Right ventricle myocardium inferior (tissue), 1 donor: ENCODE data around the gene ULK1. TPM values are rescaled to one million over a fixed set of nuclear protein-coding genes. Genes with fewer than 3 reads are reported as not detected.

Experiments used
- ATAC-seq: fragments of 200-7000 bp; cut with Tn5 transposase; one replicate; pipeline ENCODE4 v1.9.1; 2020; ENCODE audit warnings: mild to moderate bottlenecking, moderate library complexity
- DNase-seq: peaks from one replicate; pipeline ENCODE4 v3.0.0; 2021; ENCODE audit errors: missing footprints
- intact Hi-C: fragments of 100-400 bp; cut with DNase I; formaldehyde crosslinking; loops from one replicate; pipeline ENCODE4 v1.11.0; 2022
- long read RNA-seq: library from polyadenylated mRNA; unstranded; transcript quantifications from one replicate; pipeline ENCODE4 v2.0.0, GENCODE V29; 2021
- total RNA-seq: library from RNA; stranded (reverse); fragmentation: NEBNext Ultra II Directional; extraction: Animal tissue kit (Norgen Biotek cat#: 25700); gene quantifications from one replicate; pipeline ENCODE4 v1.2.1, GENCODE V29; 2021
- donor health status: DM: no; HTN: yes; CAD: no; lungs with severe emphysema.

The ULK1 gene
- 49.3 TPM for total RNA-seq
- long read RNA-seq, full-length matches to known transcripts, result 5 of 46 reads
- long read RNA-seq, partial matches to known transcripts, result 31 of 46 reads
- long read RNA-seq, other reads (novel, unspliced or antisense), result 10 of 46 reads

- DNase-seq (peak; percentile 97), ATAC-seq (peak; percentile 81)
- intact Hi-C loops, result no loop called here
Measured at GRCh38 chr12:131894313-131894860, at the start of gene ULK1. Gene ULK1, plus strand, starts transcription at chr12:131894622. Its CDS starts 380 bp downstream, at chr12:131895002.

- intact Hi-C loops, result no loop called here
- DNase-seq, result no peak
- no peak for ATAC-seq
Measured at GRCh38 chr12:131844656-131845055, 49.8 kb upstream of the ULK1 start.

DNA sequence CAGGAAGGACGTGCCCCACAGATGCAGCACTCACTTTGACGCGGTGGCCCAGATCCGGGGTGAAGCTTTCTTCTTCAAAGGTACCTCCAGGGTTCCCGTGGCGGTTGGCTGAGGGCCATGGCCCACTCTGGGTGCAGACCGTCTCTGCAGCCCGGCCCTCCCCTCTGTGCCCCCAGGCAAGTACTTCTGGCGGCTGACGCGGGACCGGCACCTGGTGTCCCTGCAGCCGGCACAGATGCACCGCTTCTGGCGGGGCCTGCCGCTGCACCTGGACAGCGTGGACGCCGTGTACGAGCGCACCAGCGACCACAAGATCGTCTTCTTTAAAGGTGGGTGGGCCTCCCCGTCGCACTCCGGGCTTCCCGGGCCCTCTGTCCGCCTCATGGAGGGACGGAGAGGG, 49.3 kb upstream of the ULK1 start:
- intact Hi-C loops, result no loop called here
- ATAC-seq (no peak), DNase-seq (no peak)

DNA sequence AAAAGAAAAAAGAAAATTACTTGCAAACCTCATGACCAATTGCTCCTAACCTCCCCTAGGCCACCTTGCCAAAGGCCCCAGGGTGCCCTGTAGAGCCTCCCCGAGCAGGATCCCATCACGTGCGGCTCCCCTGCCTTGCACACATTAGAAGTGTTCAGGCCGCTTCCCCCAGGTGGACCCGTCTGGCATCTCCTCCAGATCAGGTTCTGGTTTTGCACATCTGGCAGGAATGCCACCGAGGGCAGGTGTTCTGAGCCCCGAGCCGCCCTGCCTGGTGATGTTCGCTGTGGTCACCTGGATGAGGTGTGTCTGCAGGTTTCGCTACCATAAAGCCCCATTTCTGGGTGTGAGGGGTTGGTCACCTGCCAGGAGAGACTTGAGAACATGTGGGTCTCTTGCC, 47.0 kb upstream of the ULK1 start:
- DNase-seq, result no peak
- no peak for ATAC-seq
- intact Hi-C loops, result no loop called here

DNA sequence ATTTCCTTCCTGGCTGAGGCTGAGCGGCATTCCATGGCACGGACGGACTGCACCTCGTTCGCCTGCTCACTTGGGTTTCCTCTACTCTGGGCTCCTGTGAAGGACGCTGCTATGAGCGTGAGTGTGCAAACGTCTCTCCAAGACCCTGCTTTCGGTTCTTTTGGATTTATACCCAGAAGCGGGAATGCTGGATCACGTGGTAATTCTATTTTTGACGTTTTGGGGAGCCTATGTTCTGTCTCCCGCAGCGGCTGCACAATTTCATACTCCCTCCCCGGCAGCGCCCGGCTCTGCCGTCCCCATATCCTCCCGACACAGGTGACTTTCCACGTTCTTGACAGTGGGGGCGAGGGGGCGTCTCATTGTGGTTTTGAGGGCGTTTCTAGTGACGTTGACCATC, 45.7 kb upstream of the ULK1 start:
- DNase-seq (no peak), ATAC-seq (no peak)
- intact Hi-C loops, result no loop called here

DNA sequence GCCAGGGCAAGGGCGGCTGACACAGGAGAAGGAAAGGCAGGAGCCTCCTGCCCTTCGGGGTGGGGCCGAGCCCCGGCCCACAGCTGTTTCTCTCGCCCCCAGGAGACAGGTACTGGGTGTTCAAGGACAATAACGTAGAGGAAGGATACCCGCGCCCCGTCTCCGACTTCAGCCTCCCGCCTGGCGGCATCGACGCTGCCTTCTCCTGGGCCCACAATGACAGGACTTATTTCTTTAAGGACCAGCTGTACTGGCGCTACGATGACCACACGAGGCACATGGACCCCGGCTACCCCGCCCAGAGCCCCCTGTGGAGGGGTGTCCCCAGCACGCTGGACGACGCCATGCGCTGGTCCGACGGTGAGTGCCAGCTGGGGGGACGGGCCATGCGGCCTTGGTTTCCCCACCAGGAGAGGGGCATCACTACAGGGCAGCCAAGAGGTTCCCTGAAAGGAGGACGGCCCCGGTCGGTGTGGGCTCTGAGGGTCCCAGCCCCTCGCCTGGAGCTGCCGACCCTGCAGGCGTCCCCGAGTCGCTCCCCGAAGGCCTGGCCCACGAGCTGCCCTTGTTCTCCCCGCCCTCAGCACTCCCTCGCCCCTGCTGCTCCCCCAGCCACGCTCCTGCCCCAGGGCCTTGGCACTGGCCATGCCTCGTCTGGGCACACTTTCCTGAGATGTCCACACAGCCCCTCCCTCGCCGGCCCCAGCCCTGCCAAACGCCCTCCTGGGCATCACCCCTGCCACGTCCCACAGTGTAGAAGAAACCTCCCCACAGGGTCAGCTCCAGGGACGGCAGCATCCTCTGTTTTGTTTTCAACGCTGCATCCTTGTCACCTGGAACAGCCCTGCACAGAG, 44.5 kb upstream of the ULK1 start:
- intact Hi-C loops, result no loop called here
- ATAC-seq (no peak), DNase-seq (no peak)

DNA sequence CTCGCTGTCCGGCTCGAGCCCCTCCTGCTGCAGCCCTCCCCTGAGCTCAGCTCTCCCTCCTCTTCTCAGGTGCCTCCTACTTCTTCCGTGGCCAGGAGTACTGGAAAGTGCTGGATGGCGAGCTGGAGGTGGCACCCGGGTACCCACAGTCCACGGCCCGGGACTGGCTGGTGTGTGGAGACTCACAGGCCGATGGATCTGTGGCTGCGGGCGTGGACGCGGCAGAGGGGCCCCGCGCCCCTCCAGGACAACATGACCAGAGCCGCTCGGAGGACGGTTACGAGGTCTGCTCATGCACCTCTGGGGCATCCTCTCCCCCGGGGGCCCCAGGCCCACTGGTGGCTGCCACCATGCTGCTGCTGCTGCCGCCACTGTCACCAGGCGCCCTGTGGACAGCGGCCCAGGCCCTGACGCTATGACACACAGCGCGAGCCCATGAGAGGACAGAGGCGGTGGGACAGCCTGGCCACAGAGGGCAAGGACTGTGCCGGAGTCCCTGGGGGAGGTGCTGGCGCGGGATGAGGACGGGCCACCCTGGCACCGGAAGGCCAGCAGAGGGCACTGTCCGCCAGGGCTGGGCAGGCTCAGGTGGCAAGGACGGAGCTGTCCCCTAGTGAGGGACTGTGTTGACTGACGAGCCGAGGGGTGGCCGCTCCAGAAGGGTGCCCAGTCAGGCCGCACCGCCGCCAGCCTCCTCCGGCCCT, 43.4 kb upstream of the ULK1 start:
- ATAC-seq (no peak), DNase-seq (no peak)
- intact Hi-C loops, result no loop called here

DNA sequence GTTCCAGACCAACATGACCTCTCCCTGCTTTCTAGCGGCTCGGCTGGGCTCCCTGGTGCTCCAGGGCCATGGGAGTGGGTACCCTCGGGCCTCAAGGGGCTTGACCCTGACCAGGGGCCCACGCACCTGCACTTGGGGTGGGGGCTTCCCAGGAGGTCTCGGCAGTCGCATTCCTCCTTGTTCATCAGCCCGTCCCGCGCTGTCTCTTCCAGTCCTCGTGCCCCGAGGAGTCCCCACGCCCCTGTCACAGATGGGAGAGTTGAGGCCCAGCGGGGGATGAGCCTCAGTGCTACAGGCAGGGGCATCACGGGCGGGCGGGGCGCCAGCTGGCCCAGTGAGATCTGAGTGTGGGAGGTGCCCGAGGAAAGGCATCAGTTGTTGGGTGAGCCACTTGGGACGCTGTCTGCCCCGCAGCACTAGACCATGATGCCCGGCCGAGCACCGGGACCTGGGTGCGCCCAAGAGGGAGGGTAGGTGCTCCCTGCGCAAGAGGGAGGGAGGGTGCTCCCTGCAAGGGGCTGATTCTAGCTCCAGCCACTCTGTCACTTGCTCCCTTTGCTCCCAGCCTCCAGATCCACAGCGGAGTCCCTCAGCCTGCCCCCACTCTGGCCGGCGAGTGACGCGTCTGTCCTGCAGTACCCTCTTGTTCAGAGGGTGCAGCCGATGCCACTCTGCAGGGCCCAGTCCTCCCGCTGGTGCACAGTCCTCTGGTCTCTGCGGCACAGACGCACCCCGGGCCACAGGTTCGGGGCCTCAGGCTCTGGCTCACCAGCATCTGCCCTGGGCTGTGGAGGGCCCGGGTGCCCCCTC, 42.5 kb upstream of the ULK1 start:
- ATAC-seq (no peak), DNase-seq (peak; percentile 70)
- intact Hi-C loops, result no loop called here

GRCh38 chr12:131852551-131853299, 41.7 kb upstream of the ULK1 start:
- ATAC-seq, result no peak
- intact Hi-C loops, result no loop called here
- peak; percentile 68 for DNase-seq

DNA sequence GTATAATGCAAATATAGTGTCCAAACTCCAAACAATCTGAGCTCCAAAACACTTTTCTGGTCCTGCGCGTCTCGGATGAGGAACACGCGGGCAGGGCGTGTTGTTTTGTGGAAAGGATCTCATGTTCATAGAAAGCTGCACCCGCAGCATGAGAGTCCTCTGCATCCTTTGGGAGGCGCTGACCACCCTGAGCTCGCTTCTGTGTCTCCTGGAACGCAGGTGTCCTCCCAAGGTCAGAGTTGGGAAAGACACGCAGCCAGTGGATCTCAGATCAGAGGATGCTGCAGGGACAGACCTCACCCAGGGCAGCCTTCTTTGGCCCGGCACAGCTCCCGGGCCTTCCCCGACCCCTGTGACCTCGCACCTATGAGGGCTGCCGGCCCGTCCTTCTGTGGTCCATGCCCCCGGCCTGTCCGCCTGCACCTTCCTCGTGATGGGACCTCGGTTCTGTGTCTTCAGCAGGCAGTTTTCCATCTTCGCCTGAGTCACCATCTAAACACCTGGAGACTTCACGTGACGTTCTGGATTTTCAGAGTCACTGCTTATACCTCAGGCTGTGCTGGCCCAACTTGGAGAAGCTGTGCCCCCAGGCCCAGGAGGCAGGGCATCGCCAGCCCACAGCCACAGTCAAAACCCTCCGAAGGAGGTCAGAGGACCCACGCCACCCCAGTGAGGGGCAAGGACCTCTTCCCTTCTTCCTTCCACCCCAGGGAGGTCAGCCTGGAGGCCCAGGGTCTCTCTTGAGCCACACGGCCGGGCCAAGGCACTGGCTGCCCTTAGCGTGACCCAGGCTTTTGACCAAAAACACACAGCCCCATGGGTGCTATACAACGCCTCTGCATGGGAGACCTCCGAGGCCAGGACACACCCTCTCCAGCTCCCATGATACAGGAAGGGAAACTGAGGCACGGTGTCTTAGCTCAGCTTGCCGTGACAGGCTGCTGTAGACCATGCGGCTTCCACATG, 40.3 kb upstream of the ULK1 start:
- intact Hi-C loops, result no loop called here
- ATAC-seq, result no peak

DNA sequence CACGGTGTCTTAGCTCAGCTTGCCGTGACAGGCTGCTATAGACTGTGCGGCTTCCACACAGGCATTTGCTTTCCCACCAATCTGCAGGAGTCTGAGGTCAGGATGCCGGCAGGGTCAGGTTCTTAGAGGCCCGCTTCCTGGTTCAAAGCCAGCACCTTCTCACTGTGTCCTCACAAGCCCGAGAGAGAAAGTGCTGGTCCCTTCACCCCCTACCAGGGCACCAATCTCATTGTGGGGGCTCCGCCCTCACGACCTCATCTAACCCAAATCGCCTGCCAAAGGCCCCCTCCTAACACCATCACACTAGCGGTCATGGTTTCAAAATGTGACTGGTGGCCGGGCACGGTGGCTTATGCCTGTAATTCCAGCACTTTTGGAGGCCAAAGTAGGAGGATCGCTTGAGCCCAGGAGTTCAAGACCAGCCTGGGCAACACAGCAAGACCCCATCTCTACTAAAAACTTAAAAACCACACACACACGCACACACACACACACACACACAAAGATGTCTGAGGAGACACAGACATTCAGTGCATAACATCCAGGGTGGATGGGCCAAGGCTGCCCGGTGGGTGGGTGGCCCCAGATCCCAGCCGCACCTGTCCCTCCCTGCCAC, 39.5 kb upstream of the ULK1 start:
- intact Hi-C loops, result no loop called here
- DNase-seq (peak; percentile 33), ATAC-seq (no peak)

More for the DNA sequence above, 40.3 kb upstream of the ULK1 start:
- peak; percentile 27 for DNase-seq

- DNase-seq (peak; percentile 47), ATAC-seq (no peak)
- intact Hi-C loops, result no loop called here
Measured at GRCh38 chr12:131855521-131856142, 38.8 kb upstream of the ULK1 start.

GRCh38 chr12:131856366-131857097, 37.9 kb upstream of the ULK1 start:
- intact Hi-C loops, result no loop called here
- no peak for ATAC-seq
- no peak for DNase-seq

DNA sequence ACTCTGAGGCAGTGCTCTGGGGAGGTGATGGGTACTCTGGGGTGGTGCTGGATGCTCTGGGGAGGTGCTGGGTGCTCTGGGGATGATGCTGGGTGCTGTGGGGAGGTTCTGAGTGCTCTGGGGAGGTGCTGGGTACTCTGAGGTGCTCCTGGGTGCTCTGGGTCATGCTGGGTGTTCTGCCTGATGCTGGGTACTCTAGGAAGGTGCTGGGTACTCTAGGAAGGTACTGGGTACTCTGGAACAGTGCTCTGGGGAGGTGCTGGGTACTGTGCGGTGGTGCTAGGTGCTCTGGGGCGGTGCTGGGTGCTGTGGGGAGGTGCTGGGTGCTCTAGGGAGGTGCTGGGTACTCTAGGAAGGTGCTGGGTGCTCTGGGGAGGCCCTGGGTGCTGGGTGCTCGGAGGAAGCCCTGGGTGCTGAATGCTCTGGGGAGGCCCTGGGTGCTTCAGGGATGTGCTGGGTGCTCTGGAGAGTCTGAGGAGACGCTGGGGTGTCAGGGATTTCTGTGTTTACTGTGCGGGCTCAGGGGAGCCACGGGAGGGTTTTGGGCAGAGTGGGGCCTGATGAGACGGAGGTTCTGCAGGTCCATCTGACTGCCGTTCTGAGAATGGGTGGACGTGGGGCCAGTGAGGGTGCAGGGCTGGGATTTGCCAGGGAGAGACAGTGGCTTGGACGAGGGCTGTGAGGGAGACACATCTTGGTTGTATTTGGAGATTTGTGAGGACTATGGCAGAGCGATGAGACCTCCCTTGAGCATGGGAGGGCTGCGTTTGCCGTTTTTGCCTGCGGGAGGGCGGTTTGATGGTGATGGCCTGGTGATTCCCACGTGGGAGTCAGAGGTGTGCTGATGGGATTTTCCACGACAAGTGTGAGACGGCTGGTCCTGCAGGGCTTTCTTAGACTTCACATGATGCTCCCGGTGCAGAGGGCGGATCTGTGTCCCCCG, 36.2 kb upstream of the ULK1 start:
- no peak for DNase-seq
- intact Hi-C loops, result no loop called here
- ATAC-seq, result no peak
